ENCODE measurements around the gene RASAL2. TPM values are rescaled to one million over a fixed set of nuclear protein-coding genes. Genes with fewer than 3 reads are reported as not detected.

The RASAL2 gene
- total and polyA plus RNA-seq, 2 experiments from 2014 or later: 16.0 to 42.2 TPM

- TF ChIP-seq REST (IDR thresholded peaks at IDR 0.05; ENCODE audit: unreplicated experiment) (no peak), EZH2phosphoT487 (IDR thresholded peaks at IDR 0.05; ENCODE audit: unreplicated experiment) (no peak), CREB1 (CRISPR knock-in tag; IDR thresholded peaks at IDR 0.05; ENCODE audit: low read depth) (no peak), ZNF331 (CRISPR knock-in tag; IDR thresholded peaks at IDR 0.05; ENCODE audit: low read depth) (no peak), JUNB (IDR thresholded peaks at IDR 0.05; ENCODE audit: unreplicated experiment) (no peak)
Observed at GRCh38 chr1:178172939-178173338, 79.0 kb downstream of the RASAL2 start (continued).

GRCh38 chr1:178174539-178174938, 80.6 kb downstream of the RASAL2 start:
- no peak overlapping the region for H3K27ac Mint-ChIP-seq
- Histone ChIP-seq H3K4me1 (ENCODE audit: insufficient read depth) (peaks cover 25% of the 10 kb centered on the region), H2AFZ (no peak overlapping the region), H3K27me3 (ENCODE audit: insufficient read depth) (no peaks in the 10 kb centered on the region), H3K36me3 (ENCODE audit: insufficient read depth) (no peaks in the 10 kb centered on the region), H3K4me2 (no peak overlapping the region), H3K4me3 (no peak overlapping the region), H4K20me1 (replicated peaks; ENCODE audit: insufficient read depth) (peaks cover 9% of the 10 kb centered on the region; the same call in 1 of the 2 replicates), H3K9me2 (ENCODE audit: insufficient read depth) (no peaks in the 10 kb centered on the region), H3K27ac (ENCODE audit: low read depth) (no peak overlapping the region), H3F3A (replicated peaks; ENCODE audit: low read depth) (no peaks in the 10 kb centered on the region), H3K79me2 (replicated peaks; ENCODE audit: insufficient read depth) (peaks cover 98% of the 10 kb centered on the region)
- H3K9me3 Mint-ChIP-seq: no peaks in the 10 kb centered on the region
- no peaks in the 10 kb centered on the region for H3K36me3 Mint-ChIP-seq (ENCODE audit: low read depth)
- H3K27me3 Mint-ChIP-seq (ENCODE audit: insufficient read depth, low read depth, poor library complexity): no peaks in the 10 kb centered on the region
- no peak for DNase-seq (ENCODE audit: low spot score)
- no peak overlapping the region for H3K4me3 Mint-ChIP-seq
- H3K4me1 Mint-ChIP-seq: peaks cover 31% of the 10 kb centered on the region; the same call in 2 of the 3 replicates
- ATAC-seq: no peak
- no peak for TF ChIP-seq JUNB (IDR thresholded peaks at IDR 0.05; ENCODE audit: unreplicated experiment)
- TF ChIP-seq EZH2phosphoT487 (IDR thresholded peaks at IDR 0.05; ENCODE audit: unreplicated experiment): no peak
- no peak for TF ChIP-seq EZH2 (IDR thresholded peaks at IDR 0.05; ENCODE audit: low read depth, unreplicated experiment)
- TF ChIP-seq ETS1 (IDR thresholded peaks at IDR 0.05): no peak
- no peak for TF ChIP-seq ZNF114 (CRISPR knock-in tag; IDR thresholded peaks at IDR 0.05)
- no peak for TF ChIP-seq ZNF331 (CRISPR knock-in tag; IDR thresholded peaks at IDR 0.05; ENCODE audit: low read depth)
- TF ChIP-seq CREB1 (CRISPR knock-in tag; IDR thresholded peaks at IDR 0.05; ENCODE audit: low read depth): no peak
- TF ChIP-seq NANOG (IDR thresholded peaks at IDR 0.05; ENCODE audit: borderline replicate concordance): no peak
- TF ChIP-seq ZNF462 (CRISPR knock-in tag; IDR thresholded peaks at IDR 0.05): no peak
- no peak for TF ChIP-seq CTCF (conservative IDR thresholded peaks at IDR 0.05; ENCODE audit: low read depth in 2 of 2)
- TF ChIP-seq STAT1 (IDR thresholded peaks at IDR 0.05; ENCODE audit: unreplicated experiment): no peak

Data from GM23338 (cell line).